ENCODE data around the gene PPP1R13L.

- TF ChIP-seq, protein P1, sequence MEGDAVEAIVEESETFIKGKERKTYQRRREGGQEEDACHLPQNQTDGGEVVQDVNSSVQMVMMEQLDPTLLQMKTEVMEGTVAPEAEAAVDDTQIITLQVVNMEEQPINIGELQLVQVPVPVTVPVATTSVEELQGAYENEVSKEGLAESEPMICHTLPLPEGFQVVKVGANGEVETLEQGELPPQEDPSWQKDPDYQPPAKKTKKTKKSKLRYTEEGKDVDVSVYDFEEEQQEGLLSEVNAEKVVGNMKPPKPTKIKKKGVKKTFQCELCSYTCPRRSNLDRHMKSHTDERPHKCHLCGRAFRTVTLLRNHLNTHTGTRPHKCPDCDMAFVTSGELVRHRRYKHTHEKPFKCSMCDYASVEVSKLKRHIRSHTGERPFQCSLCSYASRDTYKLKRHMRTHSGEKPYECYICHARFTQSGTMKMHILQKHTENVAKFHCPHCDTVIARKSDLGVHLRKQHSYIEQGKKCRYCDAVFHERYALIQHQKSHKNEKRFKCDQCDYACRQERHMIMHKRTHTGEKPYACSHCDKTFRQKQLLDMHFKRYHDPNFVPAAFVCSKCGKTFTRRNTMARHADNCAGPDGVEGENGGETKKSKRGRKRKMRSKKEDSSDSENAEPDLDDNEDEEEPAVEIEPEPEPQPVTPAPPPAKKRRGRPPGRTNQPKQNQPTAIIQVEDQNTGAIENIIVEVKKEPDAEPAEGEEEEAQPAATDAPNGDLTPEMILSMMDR (IDR thresholded peaks at IDR 0.05): no peak
- no peak for TF ChIP-seq EP300 (IDR thresholded peaks at IDR 0.05; ENCODE audit: low read depth)
- TF ChIP-seq POLR2A (IDR thresholded peaks at IDR 0.05): no peak
Measured at GRCh38 chr19:45408830-45409556, 4.1 kb upstream of the PPP1R13L start.
